ENCODE measurements around the gene CXCR6.

CXCR6 gene

DNA sequence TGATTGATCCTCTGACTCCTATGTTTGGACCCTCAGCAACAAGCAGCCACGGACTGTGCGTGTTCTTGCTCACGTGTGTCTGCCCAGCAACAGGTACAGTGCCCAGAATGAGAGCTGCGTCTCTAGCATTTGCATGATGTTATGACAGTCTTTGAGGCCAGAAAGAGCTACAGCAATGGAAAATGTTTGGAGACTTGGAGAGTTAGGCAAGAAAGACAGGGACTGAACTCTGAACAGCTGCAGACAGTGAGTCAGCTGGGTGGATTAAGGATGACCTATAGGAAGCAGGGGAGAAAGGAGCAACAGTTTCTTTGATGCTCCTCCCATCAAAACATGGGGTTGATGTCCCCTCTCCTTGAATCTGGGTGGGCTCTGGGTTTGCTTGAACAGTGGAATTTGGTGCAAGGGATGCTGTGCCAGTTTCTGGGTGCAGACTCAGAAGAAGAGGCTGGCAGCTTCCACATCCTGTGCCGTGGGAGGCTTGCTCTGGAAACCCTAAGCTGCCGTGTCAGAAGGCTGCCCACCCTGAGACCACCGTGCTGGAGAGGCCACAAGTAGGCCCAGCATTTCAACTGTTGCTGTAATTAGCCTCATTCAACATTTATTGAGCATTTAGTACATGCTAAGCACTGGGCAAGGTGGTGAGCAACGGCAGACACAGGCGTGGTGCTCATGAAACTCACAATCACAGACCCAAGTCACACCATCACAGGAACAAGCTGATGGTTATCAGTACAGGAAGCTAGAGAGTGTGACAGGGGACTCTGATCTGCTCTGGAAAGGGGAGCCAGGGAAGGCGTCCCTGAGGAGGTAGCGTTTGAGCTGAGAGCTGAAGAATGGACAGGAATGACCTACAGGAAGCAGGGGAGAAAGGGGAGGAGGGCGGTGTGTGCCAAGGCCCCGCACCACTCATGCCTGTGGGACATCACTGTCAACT lies 35.2 kb upstream of the CXCR6 start:
- Histone ChIP-seq H2AFZ (ENCODE audit: low read length) (no peak overlapping the region), H3K9me3 (replicated peaks; ENCODE audit: insufficient read depth, low read length) (no peaks in the 10 kb centered on the region), H3K4me2 (ENCODE audit: low read depth, low read length) (no peak overlapping the region), H3K9ac (ENCODE audit: low read length) (no peak overlapping the region), H3F3A (ENCODE audit: insufficient read depth, low read length) (no peaks in the 10 kb centered on the region), H3K79me2 (ENCODE audit: low read length) (no peaks in the 10 kb centered on the region), H3K27me3 (replicated peaks; ENCODE audit: insufficient read depth, low read length) (no peaks in the 10 kb centered on the region), H3K27ac (ENCODE audit: low read length) (no peak overlapping the region), H4K20me1 (ENCODE audit: insufficient read depth, low read length) (no peaks in the 10 kb centered on the region), H3K4me3 (ENCODE audit: low read length) (no peak overlapping the region), H3K36me3 (replicated peaks; ENCODE audit: insufficient read depth, low read length) (no peaks in the 10 kb centered on the region), H3K9me2 (replicated peaks; ENCODE audit: insufficient read depth, low read length) (no peaks in the 10 kb centered on the region), H3K4me1 (ENCODE audit: low read length) (no peaks in the 10 kb centered on the region)
- DNase-seq = no peak
- TF ChIP-seq CTCF (IDR thresholded peaks at IDR 0.05; ENCODE audit: low read length) = no peak
- TF ChIP-seq EZH2phosphoT487 (IDR thresholded peaks at IDR 0.05; ENCODE audit: low read length) = no peak
- no peak for TF ChIP-seq EZH2 (optimal IDR thresholded peaks at IDR 0.05; ENCODE audit: low read depth, low read length)

DNA sequence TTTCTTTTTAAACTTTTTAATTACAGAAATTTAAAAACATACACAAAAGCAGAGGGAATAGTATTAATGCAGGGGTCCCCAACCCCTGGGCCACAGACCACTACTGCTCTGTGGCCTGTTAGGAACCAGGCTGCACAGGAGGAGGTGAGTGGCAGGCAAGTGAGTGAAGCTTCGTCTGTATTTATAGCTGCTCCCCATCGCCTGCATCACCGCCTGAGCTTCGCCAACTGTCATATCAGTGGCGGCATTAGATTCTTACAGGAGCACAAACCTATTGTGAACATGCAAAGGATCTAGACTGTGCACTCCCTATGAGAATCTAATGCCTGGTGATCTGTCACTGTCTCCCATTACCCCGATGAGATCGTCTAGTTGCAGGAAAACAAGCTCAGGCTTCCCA lies 34.5 kb upstream of the CXCR6 start:
- no peaks in the 10 kb centered on the region for H3K9me3 ChIP-seq (replicated peaks; ENCODE audit: insufficient read depth, low read length)
- H4K20me1 ChIP-seq (ENCODE audit: insufficient read depth, low read length) = no peaks in the 10 kb centered on the region
- no peaks in the 10 kb centered on the region for H3F3A ChIP-seq (ENCODE audit: insufficient read depth, low read length)
- H3K27me3 ChIP-seq (replicated peaks; ENCODE audit: insufficient read depth, low read length) = no peaks in the 10 kb centered on the region
- H3K4me1 ChIP-seq (ENCODE audit: low read length) = no peaks in the 10 kb centered on the region
- H3K27ac ChIP-seq (ENCODE audit: low read length) = no peak overlapping the region
- no peaks in the 10 kb centered on the region for H3K79me2 ChIP-seq (ENCODE audit: low read length)
- no peak overlapping the region for H2AFZ ChIP-seq (ENCODE audit: low read length)
- H3K4me2 ChIP-seq (ENCODE audit: low read depth, low read length) = no peak overlapping the region
- no peak overlapping the region for H3K4me3 ChIP-seq (ENCODE audit: low read length)
- DNase-seq = no peak
- TF ChIP-seq EZH2phosphoT487 (IDR thresholded peaks at IDR 0.05; ENCODE audit: low read length) (no peak), EZH2 (optimal IDR thresholded peaks at IDR 0.05; ENCODE audit: low read depth, low read length) (no peak), CTCF (IDR thresholded peaks at IDR 0.05; ENCODE audit: low read length) (no peak)
- no peaks in the 10 kb centered on the region for H3K9me2 ChIP-seq (replicated peaks; ENCODE audit: insufficient read depth, low read length)
- H3K36me3 ChIP-seq (replicated peaks; ENCODE audit: insufficient read depth, low read length) = no peaks in the 10 kb centered on the region
- H3K9ac ChIP-seq (ENCODE audit: low read length) = no peak overlapping the region

- H3K4me3 ChIP-seq (ENCODE audit: low read length) = no peak overlapping the region
- no peaks in the 10 kb centered on the region for H3K79me2 ChIP-seq (ENCODE audit: low read length)
- no peak overlapping the region for H2AFZ ChIP-seq (ENCODE audit: low read length)
- no peak overlapping the region for H3K9ac ChIP-seq (ENCODE audit: low read length)
- no peaks in the 10 kb centered on the region for H3F3A ChIP-seq (ENCODE audit: insufficient read depth, low read length)
- no peak overlapping the region for H3K27ac ChIP-seq (ENCODE audit: low read length)
- TF ChIP-seq CTCF (IDR thresholded peaks at IDR 0.05; ENCODE audit: low read length) (no peak), EZH2 (optimal IDR thresholded peaks at IDR 0.05; ENCODE audit: low read depth, low read length) (no peak), EZH2phosphoT487 (IDR thresholded peaks at IDR 0.05; ENCODE audit: low read length) (no peak)
- no peak overlapping the region for H3K4me2 ChIP-seq (ENCODE audit: low read depth, low read length)
- no peaks in the 10 kb centered on the region for H4K20me1 ChIP-seq (ENCODE audit: insufficient read depth, low read length)
- H3K9me3 ChIP-seq (replicated peaks; ENCODE audit: insufficient read depth, low read length) = no peaks in the 10 kb centered on the region
- no peaks in the 10 kb centered on the region for H3K36me3 ChIP-seq (replicated peaks; ENCODE audit: insufficient read depth, low read length)
- H3K27me3 ChIP-seq (replicated peaks; ENCODE audit: insufficient read depth, low read length) = no peaks in the 10 kb centered on the region
- H3K9me2 ChIP-seq (replicated peaks; ENCODE audit: insufficient read depth, low read length) = no peaks in the 10 kb centered on the region
- no peak for DNase-seq
- no peaks in the 10 kb centered on the region for H3K4me1 ChIP-seq (ENCODE audit: low read length)
These were observed 33.7 kb upstream of the CXCR6 start for GRCh38 chr3:45909542-45909941.
